Endothelial cell of umbilical vein (primary cell): ENCODE results near the gene SCTR. TPM values are rescaled to one million over a fixed set of nuclear protein-coding genes. Genes with fewer than 3 reads are reported as not detected.

ENCODE experiments used
- BruUV-seq: library from RNA; stranded (reverse); fragments of 400-500 nt; replicated peaks from 2 replicates; lab custom pipeline; 2021; lab: Mats Ljungman, UMichigan
- CTCF ChIA-PET: fragments of 300-600, 350-600 bp; sonication (Branson Sonifier 250); formaldehyde crosslinking; loops from one replicate; lab custom pipeline; 2021; ENCODE audit warnings: antibody characterized with exemption, inconsistent platforms; lab: Charles Lee
- POLR2A ChIA-PET: fragments of 300-600, 350-600 bp; sonication (Branson Sonifier 250); formaldehyde crosslinking; loops from one replicate; lab custom pipeline; 2021; ENCODE audit warnings: antibody characterized with exemption, inconsistent platforms; lab: Charles Lee
- DNase-seq: peaks from one replicate; pipeline ENCODE4 v3.0.0-alpha.2; 2011; ENCODE audit warnings: low read depth, low spot score
- FAIRE-seq: peaks from 2 replicates; lab custom pipeline; 2011; peaks lifted over from hg19 to GRCh38; lab: Jason Lieb, UNC
- H2AFZ ChIP-seq: 2 replicates; pipeline ENCODE4 v1.6.0; 2012; ENCODE audit warnings: low read depth, low read length, control low read depth, inconsistent platforms
- H3K27ac ChIP-seq: 2 replicates; pipeline ENCODE4 v1.5.1; 2011; ENCODE audit warnings: low read depth, mild to moderate bottlenecking, control low read depth, low read length, moderate library complexity; ENCODE audit not compliant: insufficient read depth
- H3K27me3 ChIP-seq, 2 experiments: 2 replicates each; pipeline versions ENCODE4 v1.6.0 to v1.6.1; 2011; ENCODE audit warnings: low read length in 2 of 2, mixed read lengths in 1 of 2; ENCODE audit not compliant: control insufficient read depth in 2 of 2, insufficient read depth in 2 of 2
- H3K36me3 ChIP-seq, 2 experiments: 2 replicates in 1 of 2; 3 replicates in 1 of 2; pipeline ENCODE4 v1.5.1; 2011; ENCODE audit warnings: low read length in 2 of 2, mild to moderate bottlenecking in 1 of 2, moderate library complexity in 1 of 2; ENCODE audit not compliant: control insufficient read depth in 2 of 2, insufficient read depth in 2 of 2; ENCODE audit errors: extremely low read depth in 1 of 2
- H3K4me1 ChIP-seq: 3 replicates; pipeline ENCODE4 v1.5.1; 2011; ENCODE audit warnings: mild to moderate bottlenecking, low read length; ENCODE audit not compliant: control insufficient read depth, insufficient read depth; ENCODE audit errors: extremely low read depth
- H3K4me2 ChIP-seq: 2 replicates; pipeline ENCODE4 v1.6.1; 2011; ENCODE audit warnings: low read length, control low read depth, mixed read lengths; ENCODE audit not compliant: insufficient read depth
- H3K4me3 ChIP-seq, 3 experiments: fragments of 200-600 bp in 1 of 3; sonication (generic), shearing (Covaris generic) in 1 of 3; replicated peaks in 1 of 3; 2 replicates each; pipeline ENCODE4 v1.5.1; 2011 to 2016; ENCODE audit warnings: control low read depth in 3 of 3, low read length in 3 of 3, mild to moderate bottlenecking in 2 of 3, inconsistent platforms in 1 of 3, low read depth in 1 of 3, moderate library complexity in 1 of 3; ENCODE audit not compliant: insufficient read depth in 1 of 3
- H3K79me2 ChIP-seq: 2 replicates; pipeline ENCODE4 v1.6.0; 2012; ENCODE audit warnings: low read length, inconsistent platforms; ENCODE audit not compliant: control insufficient read depth, insufficient read depth
- H3K9ac ChIP-seq: replicated peaks from 2 replicates; pipeline ENCODE3; 2011; ENCODE audit warnings: low read length, control low read depth; ENCODE audit not compliant: insufficient read depth; ENCODE audit errors: extremely low read depth
- H3K9me1 ChIP-seq: replicated peaks from 3 replicates; pipeline ENCODE4 v1.6.0; 2011; ENCODE audit warnings: mild to moderate bottlenecking, low read length; ENCODE audit not compliant: control insufficient read depth, insufficient read depth; ENCODE audit errors: extremely low read depth
- H3K9me3 ChIP-seq: replicated peaks from 2 replicates; pipeline ENCODE4 v1.5.1; 2012; ENCODE audit warnings: low read length, inconsistent platforms; ENCODE audit not compliant: control insufficient read depth, insufficient read depth
- H4K20me1 ChIP-seq: replicated peaks from 2 replicates; pipeline ENCODE3; 2011; ENCODE audit warnings: mild to moderate bottlenecking, low read length; ENCODE audit not compliant: control insufficient read depth, insufficient read depth; ENCODE audit errors: extremely low read depth
- EZH2 ChIP-seq: IDR thresholded peaks from 2 replicates; pipeline ENCODE4 v1.6.1; 2012; ENCODE audit warnings: borderline replicate concordance, low read depth, mild to moderate bottlenecking, moderate library complexity, low read length, inconsistent platforms; ENCODE audit not compliant: severe bottlenecking
- FOS ChIP-seq: IDR thresholded peaks from 2 replicates; pipeline ENCODE4 v1.6.1; 2011; ENCODE audit warnings: mild to moderate bottlenecking, low read length, moderate library complexity, borderline replicate concordance; ENCODE audit not compliant: insufficient read depth
- GATA2 ChIP-seq: IDR thresholded peaks from 2 replicates; pipeline ENCODE4 v1.7.0; 2011; ENCODE audit warnings: low read depth, mild to moderate bottlenecking, moderate library complexity, mixed read lengths, low read length; ENCODE audit not compliant: insufficient read length, insufficient read depth
- JUN ChIP-seq: IDR thresholded peaks from 2 replicates; pipeline ENCODE4 v1.6.1; 2011; ENCODE audit warnings: borderline replicate concordance, low read depth; ENCODE audit not compliant: insufficient read length, insufficient read depth
- MAX ChIP-seq: IDR thresholded peaks from 2 replicates; pipeline ENCODE4 v1.6.1; 2011; ENCODE audit not compliant: insufficient read depth, insufficient read length
- MYC ChIP-seq: IDR thresholded peaks from one replicate; pipeline ENCODE4 v1.6.1; 2011; ENCODE audit warnings: mild to moderate bottlenecking, low read depth, low read length
- POLR2A ChIP-seq: IDR thresholded peaks from 2 replicates; pipeline ENCODE4 v1.6.1; 2012; ENCODE audit warnings: low read depth, mild to moderate bottlenecking, control low read depth, low read length
- POLR2AphosphoS5 ChIP-seq: IDR thresholded peaks from 2 replicates; pipeline ENCODE4 v1.6.1; 2012; ENCODE audit warnings: low read depth, mild to moderate bottlenecking, control low read depth, low read length, moderate library complexity; ENCODE audit not compliant: insufficient read depth
- dilution Hi-C: fragments of 300-500 bp; cut with MboI; formaldehyde crosslinking; loops from one replicate; pipeline ENCODE4 v1.15.0; 2019; ENCODE audit warnings: low sequenced_read_pairs; ENCODE audit not compliant: extremely low pct_ligation_motif_present
- intact Hi-C: fragments of 100-400 bp; cut with micrococcal nuclease; formaldehyde crosslinking; loops from one replicate; pipeline ENCODE4 v1.10.0; 2022
- polyA plus RNA-seq, 4 experiments: library from polyadenylated mRNA; depleted of rRNA in 3 of 4; stranded (reverse) in 3 of 4; unstranded in 1 of 4; fragments of >200 nt; gene quantifications; 2 replicates each; pipeline versions ENCODE4 v1.2.1 to v1.2.3, GENCODE V29; 2011 to 2012; ENCODE audit warnings: missing spikeins in 1 of 4
- total RNA-seq: library from RNA; stranded (reverse); gene quantifications from 2 replicates; pipeline ENCODE4 v1.2.3, GENCODE V29; 2021
- TF ChIP-seq, protein P1 (sequence below), 2 donors: IDR thresholded peaks; 1 replicate in 1 of 2; 2 replicates in 1 of 2; pipeline ENCODE4 v1.5.1; 2011; ENCODE audit warnings: low read length in 2 of 2, mild to moderate bottlenecking in 2 of 2, moderate library complexity in 2 of 2, control low read depth in 1 of 2, inconsistent platforms in 1 of 2, low read depth in 1 of 2; ENCODE audit not compliant: insufficient read depth in 1 of 2; ENCODE audit errors: extremely low read depth in 1 of 2

The SCTR gene
- total and polyA plus RNA-seq, 2 donors (not counting 3 experiments of a cell fraction or from before 2014, with no cell fraction given) = not detected

DNA sequence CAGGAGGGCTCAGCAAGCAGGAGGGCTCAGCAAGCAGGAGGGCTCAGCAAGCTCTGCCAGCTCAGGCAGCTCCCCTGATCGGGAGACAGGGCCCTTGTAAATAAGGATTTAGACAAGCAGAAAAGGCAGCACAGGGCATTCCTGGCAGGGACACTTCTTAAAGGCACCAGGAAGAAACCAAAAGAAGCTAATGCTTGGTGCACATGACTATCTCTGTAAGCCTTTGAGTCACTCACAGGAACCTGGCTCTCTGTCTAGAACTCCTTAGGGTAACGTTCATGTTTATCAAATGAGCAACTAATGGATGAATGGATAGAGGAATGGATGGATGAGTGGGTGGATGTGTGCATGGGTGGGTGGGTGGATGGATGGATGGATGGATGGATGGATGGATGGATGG, 64.2 kb downstream of the SCTR start:
- Histone ChIP-seq H3K4me2 (no peak overlapping the region), H3K27ac (no peak overlapping the region), H3K4me1 (peaks cover 16% of the 10 kb centered on the region), H3K9me3 (no peaks in the 10 kb centered on the region), H2AFZ (no peak overlapping the region), H3K9ac (no peak overlapping the region), H3K27me3 (no peaks in the 10 kb centered on the region), H3K79me2 (no peaks in the 10 kb centered on the region), H3K4me3 (no peak overlapping the region), H3K9me1 (no peaks in the 10 kb centered on the region), H3K36me3 (no peaks in the 10 kb centered on the region), H4K20me1 (no peaks in the 10 kb centered on the region)
- dilution Hi-C loops (no loop called here), intact Hi-C loops (no loop called here)
- CTCF ChIA-PET = interaction anchor here (1.3 to 2.2 kb wide), 2 partner anchors 8 to 16 kb away, joined by 5 to 12 read pairs; no protein-coding TSS in a partner anchor
- FAIRE-seq (no peak), DNase-seq (no peak)
- no TSS peak for BruUV-seq
- no peak for TF ChIP-seq GATA2
- no peak for TF ChIP-seq EZH2
- TF ChIP-seq FOS = no peak
- TF ChIP-seq MYC = no peak
- no peak for TF ChIP-seq JUN
- TF ChIP-seq MAX = no peak
- TF ChIP-seq POLR2AphosphoS5 = no peak
- TF ChIP-seq, protein P1, sequence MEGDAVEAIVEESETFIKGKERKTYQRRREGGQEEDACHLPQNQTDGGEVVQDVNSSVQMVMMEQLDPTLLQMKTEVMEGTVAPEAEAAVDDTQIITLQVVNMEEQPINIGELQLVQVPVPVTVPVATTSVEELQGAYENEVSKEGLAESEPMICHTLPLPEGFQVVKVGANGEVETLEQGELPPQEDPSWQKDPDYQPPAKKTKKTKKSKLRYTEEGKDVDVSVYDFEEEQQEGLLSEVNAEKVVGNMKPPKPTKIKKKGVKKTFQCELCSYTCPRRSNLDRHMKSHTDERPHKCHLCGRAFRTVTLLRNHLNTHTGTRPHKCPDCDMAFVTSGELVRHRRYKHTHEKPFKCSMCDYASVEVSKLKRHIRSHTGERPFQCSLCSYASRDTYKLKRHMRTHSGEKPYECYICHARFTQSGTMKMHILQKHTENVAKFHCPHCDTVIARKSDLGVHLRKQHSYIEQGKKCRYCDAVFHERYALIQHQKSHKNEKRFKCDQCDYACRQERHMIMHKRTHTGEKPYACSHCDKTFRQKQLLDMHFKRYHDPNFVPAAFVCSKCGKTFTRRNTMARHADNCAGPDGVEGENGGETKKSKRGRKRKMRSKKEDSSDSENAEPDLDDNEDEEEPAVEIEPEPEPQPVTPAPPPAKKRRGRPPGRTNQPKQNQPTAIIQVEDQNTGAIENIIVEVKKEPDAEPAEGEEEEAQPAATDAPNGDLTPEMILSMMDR (IDR thresholded peaks at IDR 0.05; ENCODE audit: extremely low read depth in 1 of 2, insufficient read depth in 1 of 2, low read depth in 1 of 2, low read length in 2 of 2) = no peak
- no peak for TF ChIP-seq POLR2A
- POLR2A ChIA-PET = no interaction called here
